ENCODE measurements around the gene SARS1.

The SARS1 gene

GRCh38 chr1:109237512-109237911, 23.8 kb downstream of the SARS1 start:
- 100% methylated on average over 3 of the region's 3 CpGs for WGBS (ENCODE audit: insufficient coverage)
- no peak for DNase-seq
- Histone ChIP-seq H3K27me3 (replicated peaks in 2 of 5; ENCODE audit: control insufficient read depth in 4 of 5, insufficient read depth in 5 of 5, low read length in 4 of 5) (peaks cover 0 to 26% (median 20%) of the 10 kb centered on the region in 5 experiments), H3K4me1 (ENCODE audit: control extremely low read depth in 1 of 4, control insufficient read depth in 4 of 4, insufficient read depth in 4 of 4, low read length in 3 of 4) (no peaks in the 10 kb centered on the region), H3K9me3 (ENCODE audit: control extremely low read depth in 1 of 5, control insufficient read depth in 4 of 5, insufficient read depth in 2 of 5, low read depth in 1 of 5, low read length in 4 of 5) (no peaks in the 10 kb centered on the region), H3K4me3 (ENCODE audit: control insufficient read depth in 1 of 7, extremely low read depth in 1 of 7, insufficient read depth in 4 of 7, low read depth in 2 of 7, low read length in 6 of 7) (no peak overlapping the region), H3K36me3 (ENCODE audit: control insufficient read depth in 4 of 4, insufficient read depth in 4 of 4, low read length in 3 of 4) (peaks cover 11 to 52% (median 41%) of the 10 kb centered on the region in 4 experiments), H3K27ac (ENCODE audit: insufficient read depth in 1 of 2, low read depth in 1 of 2, low read length in 2 of 2, poor library complexity in 1 of 2, severe bottlenecking in 2 of 2) (no peak overlapping the region)
- ChIA-PET POLR2A (no interaction called here), CTCF (no interaction called here)

- WGBS (ENCODE audit: insufficient coverage): 93% methylated on average over 2 of the region's 2 CpGs
- peaks cover 10 to 47% (median 41%) of the 10 kb centered on the region in 4 experiments for H3K36me3 ChIP-seq (ENCODE audit: control insufficient read depth in 4 of 4, insufficient read depth in 4 of 4, low read length in 3 of 4)
- peaks cover 0 to 34% (median 22%) of the 10 kb centered on the region in 5 experiments for H3K27me3 ChIP-seq (replicated peaks in 2 of 5; ENCODE audit: control insufficient read depth in 4 of 5, insufficient read depth in 5 of 5, low read length in 4 of 5)
- H3K4me1 ChIP-seq (ENCODE audit: control extremely low read depth in 1 of 4, control insufficient read depth in 4 of 4, insufficient read depth in 4 of 4, low read length in 3 of 4): no peaks in the 10 kb centered on the region
- H3K4me3 ChIP-seq (ENCODE audit: control insufficient read depth in 1 of 7, extremely low read depth in 1 of 7, insufficient read depth in 4 of 7, low read depth in 2 of 7, low read length in 6 of 7): no peak overlapping the region
- ChIA-PET POLR2A (no interaction called here), CTCF (interaction anchor here (1.4 to 2.4 kb wide), 4 partner anchors 9 to 161 kb away, joined by 5 to 11 read pairs (median 6); no protein-coding TSS in a partner anchor)
- no peak for DNase-seq
- H3K27ac ChIP-seq (ENCODE audit: insufficient read depth in 1 of 2, low read depth in 1 of 2, low read length in 2 of 2, poor library complexity in 1 of 2, severe bottlenecking in 2 of 2): no peak overlapping the region
- H3K9me3 ChIP-seq (ENCODE audit: control extremely low read depth in 1 of 5, control insufficient read depth in 4 of 5, insufficient read depth in 2 of 5, low read depth in 1 of 5, low read length in 4 of 5): no peaks in the 10 kb centered on the region
Measured at GRCh38 chr1:109238382-109238781, 24.7 kb downstream of the SARS1 start.

GRCh38 chr1:109239047-109239408, 25.3 kb downstream of the SARS1 start:
- POLR2A ChIA-PET: no interaction called here
- Histone ChIP-seq H3K36me3 (ENCODE audit: control insufficient read depth in 4 of 4, insufficient read depth in 4 of 4, low read length in 3 of 4) (peaks cover 10 to 47% (median 41%) of the 10 kb centered on the region in 4 experiments), H3K4me1 (ENCODE audit: control extremely low read depth in 1 of 4, control insufficient read depth in 4 of 4, insufficient read depth in 4 of 4, low read length in 3 of 4) (no peaks in the 10 kb centered on the region), H3K4me3 (ENCODE audit: control insufficient read depth in 1 of 7, extremely low read depth in 1 of 7, insufficient read depth in 4 of 7, low read depth in 2 of 7, low read length in 6 of 7) (no peak overlapping the region), H3K27ac (ENCODE audit: insufficient read depth in 1 of 2, low read depth in 1 of 2, low read length in 2 of 2, poor library complexity in 1 of 2, severe bottlenecking in 2 of 2) (no peak overlapping the region), H3K27me3 (replicated peaks in 2 of 5; ENCODE audit: control insufficient read depth in 4 of 5, insufficient read depth in 5 of 5, low read length in 4 of 5) (peaks cover 0 to 41% (median 22%) of the 10 kb centered on the region in 5 experiments), H3K9me3 (ENCODE audit: control extremely low read depth in 1 of 5, control insufficient read depth in 4 of 5, insufficient read depth in 2 of 5, low read depth in 1 of 5, low read length in 4 of 5) (no peaks in the 10 kb centered on the region)
- CTCF ChIA-PET: interaction anchor here (0.5 to 2.4 kb wide), 10 partner anchors 9 to 294 kb away, joined by 3 to 11 read pairs (median 5); no protein-coding TSS in a partner anchor
- WGBS (ENCODE audit: insufficient coverage): 75% methylated on average over 4 of the region's 5 CpGs
- no peak for DNase-seq

- H3K27me3 ChIP-seq (replicated peaks in 2 of 5; ENCODE audit: control insufficient read depth in 4 of 5, insufficient read depth in 5 of 5, low read length in 4 of 5): peaks cover 0 to 45% (median 22%) of the 10 kb centered on the region in 5 experiments
- H3K4me1 ChIP-seq (ENCODE audit: control extremely low read depth in 1 of 4, control insufficient read depth in 4 of 4, insufficient read depth in 4 of 4, low read length in 3 of 4): no peaks in the 10 kb centered on the region
- no peak overlapping the region for H3K27ac ChIP-seq (ENCODE audit: insufficient read depth in 1 of 2, low read depth in 1 of 2, low read length in 2 of 2, poor library complexity in 1 of 2, severe bottlenecking in 2 of 2)
- no peaks in the 10 kb centered on the region for H3K9me3 ChIP-seq (ENCODE audit: control extremely low read depth in 1 of 5, control insufficient read depth in 4 of 5, insufficient read depth in 2 of 5, low read depth in 1 of 5, low read length in 4 of 5)
- H3K4me3 ChIP-seq (ENCODE audit: control insufficient read depth in 1 of 7, extremely low read depth in 1 of 7, insufficient read depth in 4 of 7, low read depth in 2 of 7, low read length in 6 of 7): no peak overlapping the region
- WGBS (ENCODE audit: insufficient coverage): 82% methylated on average over 6 of the region's 6 CpGs
- DNase-seq: peak; percentile 27 to 47 (median 43)
- ChIA-PET POLR2A (no interaction called here), CTCF (interaction anchor here (0.5 to 2.4 kb wide), 11 partner anchors 8 to 293 kb away, joined by 3 to 11 read pairs (median 5); no protein-coding TSS in a partner anchor)
- H3K36me3 ChIP-seq (ENCODE audit: control insufficient read depth in 4 of 4, insufficient read depth in 4 of 4, low read length in 3 of 4): peaks cover 8 to 45% (median 39%) of the 10 kb centered on the region in 4 experiments
Measured at GRCh38 chr1:109239409-109240068, 25.8 kb downstream of the SARS1 start.

- WGBS (ENCODE audit: insufficient coverage): 43% methylated on average over 18 of the region's 26 CpGs
- POLR2A ChIA-PET: interaction anchor here (0.6 kb wide), 2 partner anchors 30 to 807 kb away, joined by 3 to 5 read pairs; no protein-coding TSS in a partner anchor
- CTCF ChIA-PET: interaction anchor here (0.7 to 2.4 kb wide), 8 partner anchors 10 to 292 kb away, joined by 3 to 11 read pairs (median 4); no protein-coding TSS in a partner anchor
- H3K4me1 ChIP-seq (ENCODE audit: control extremely low read depth in 1 of 4, control insufficient read depth in 4 of 4, insufficient read depth in 4 of 4, low read length in 3 of 4): no peaks in the 10 kb centered on the region
- H3K27ac ChIP-seq (ENCODE audit: insufficient read depth in 1 of 2, low read depth in 1 of 2, low read length in 2 of 2, poor library complexity in 1 of 2, severe bottlenecking in 2 of 2): no peak overlapping the region
- no peaks in the 10 kb centered on the region for H3K9me3 ChIP-seq (ENCODE audit: control extremely low read depth in 1 of 5, control insufficient read depth in 4 of 5, insufficient read depth in 2 of 5, low read depth in 1 of 5, low read length in 4 of 5)
- DNase-seq: no peak
- H3K36me3 ChIP-seq (ENCODE audit: control insufficient read depth in 4 of 4, insufficient read depth in 4 of 4, low read length in 3 of 4): peaks cover 3 to 38% (median 33%) of the 10 kb centered on the region in 4 experiments
- no peak overlapping the region for H3K4me3 ChIP-seq (ENCODE audit: control insufficient read depth in 1 of 7, extremely low read depth in 1 of 7, insufficient read depth in 4 of 7, low read depth in 2 of 7, low read length in 6 of 7)
- peaks cover 0 to 52% (median 22%) of the 10 kb centered on the region in 5 experiments for H3K27me3 ChIP-seq (replicated peaks in 2 of 5; ENCODE audit: control insufficient read depth in 4 of 5, insufficient read depth in 5 of 5, low read length in 4 of 5)
Measured at GRCh38 chr1:109240158-109241152, 26.7 kb downstream of the SARS1 start.

DNA sequence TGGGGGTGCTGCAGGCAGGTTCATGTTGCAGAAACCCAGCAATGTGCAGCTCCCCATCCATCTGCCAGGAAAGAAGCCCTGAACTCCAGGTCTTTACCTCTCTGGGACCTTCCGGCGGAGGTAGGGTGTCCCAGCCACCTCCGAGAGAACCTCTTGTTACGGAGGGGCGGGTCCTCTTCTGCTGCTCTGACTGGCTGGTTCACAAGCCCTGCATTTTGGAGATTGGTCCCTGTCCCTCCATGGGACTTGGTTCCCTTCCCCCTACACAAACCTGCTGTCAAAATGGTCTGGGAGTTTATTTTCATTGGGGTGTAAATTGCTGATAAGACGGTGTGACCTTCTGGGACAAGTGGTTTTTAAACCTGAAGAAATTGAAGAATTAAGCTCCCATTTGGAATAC, 27.6 kb downstream of the SARS1 start:
- peaks cover 0 to 59% (median 22%) of the 10 kb centered on the region in 5 experiments for H3K27me3 ChIP-seq (replicated peaks in 2 of 5; ENCODE audit: control insufficient read depth in 4 of 5, insufficient read depth in 5 of 5, low read length in 4 of 5)
- no peak for DNase-seq
- ChIA-PET CTCF (interaction anchor here (0.6 to 1.2 kb wide), 3 partner anchors 9 to 1261 kb away, joined by 3 read pairs; no protein-coding TSS in a partner anchor), POLR2A (interaction anchor here (0.6 kb wide), 1 partner anchor 31 kb away, joined by 3 read pairs; no protein-coding TSS in a partner anchor)
- no peak overlapping the region for H3K4me3 ChIP-seq (ENCODE audit: control insufficient read depth in 1 of 7, extremely low read depth in 1 of 7, insufficient read depth in 4 of 7, low read depth in 2 of 7, low read length in 6 of 7)
- H3K36me3 ChIP-seq (ENCODE audit: control insufficient read depth in 4 of 4, insufficient read depth in 4 of 4, low read length in 3 of 4): peaks cover 0 to 29% (median 24%) of the 10 kb centered on the region in 4 experiments
- no peaks in the 10 kb centered on the region for H3K9me3 ChIP-seq (ENCODE audit: control extremely low read depth in 1 of 5, control insufficient read depth in 4 of 5, insufficient read depth in 2 of 5, low read depth in 1 of 5, low read length in 4 of 5)
- no peak overlapping the region for H3K27ac ChIP-seq (ENCODE audit: insufficient read depth in 1 of 2, low read depth in 1 of 2, low read length in 2 of 2, poor library complexity in 1 of 2, severe bottlenecking in 2 of 2)
- H3K4me1 ChIP-seq (ENCODE audit: control extremely low read depth in 1 of 4, control insufficient read depth in 4 of 4, insufficient read depth in 4 of 4, low read length in 3 of 4): no peaks in the 10 kb centered on the region
- 46% methylated on average over 5 of the region's 6 CpGs for WGBS (ENCODE audit: insufficient coverage)
